Measurements from ENCODE around the gene WDR37. TPM values are rescaled to one million over a fixed set of nuclear protein-coding genes. Genes with fewer than 3 reads are reported as not detected.
"Not testable (repeated sequence)": the region's sequence is repeated elsewhere in the genome, so short reads cannot be mapped to it uniquely, and the experiment has no call there.

WDR37 gene
- total and polyA plus RNA-seq, 9 of the 15 experiments (the other 6 are each of a cell fraction or from before 2014, with no cell fraction given) = 2.3 to 11.6 (median 6.7) TPM

GRCh38 chr10:1117651-1118050 lies 61.5 kb downstream of the WDR37 start:
- FAIRE-seq (no peak), DNase-seq (ENCODE audit: extremely low read depth in 1 of 4, low spot score in 3 of 4) (no peak), ATAC-seq (no peak)
- Histone ChIP-seq H3K27ac (ENCODE audit: extremely low read depth, low read depth, low read length) (no peak overlapping the region), H3K9me1 (ENCODE audit: control insufficient read depth, insufficient read depth, low read length) (no peaks in the 10 kb centered on the region), H3K9ac (ENCODE audit: insufficient read depth in 1 of 2, low read depth in 2 of 2, low read length in 2 of 2) (no peak overlapping the region), H3K4me2 (ENCODE audit: insufficient read depth, low read length) (no peak overlapping the region), H3K36me3 (ENCODE audit: control insufficient read depth, insufficient read depth, low read length) (peaks cover 57% of the 10 kb centered on the region; the same call in 2 of the 3 replicates), H3K27me3 (ENCODE audit: control insufficient read depth in 2 of 2, insufficient read depth in 2 of 2, low read length in 2 of 2) (no peaks in the 10 kb centered on the region), H3K9me3 (replicated peaks; ENCODE audit: control insufficient read depth, insufficient read depth, low read depth, low read length) (no peaks in the 10 kb centered on the region), H2AFZ (ENCODE audit: low read depth, low read length) (no peak overlapping the region), H4K20me1 (replicated peaks; ENCODE audit: control insufficient read depth, insufficient read depth, low read length) (0 out of 2 replicates have a peak, but pooled peaks cover 3% of the 10 kb centered on the region), H3K79me2 (ENCODE audit: control insufficient read depth, insufficient read depth, low read length) (no peaks in the 10 kb centered on the region), H3K4me1 (replicated peaks in 1 of 2; ENCODE audit: control insufficient read depth in 2 of 2, insufficient read depth in 2 of 2, low read length in 2 of 2) (peaks cover 0 to 3% of the 10 kb centered on the region in 2 experiments; a peak in 1 of 5 replicates), H3K4me3 (no peak overlapping the region)
- intact Hi-C loops (cut with micrococcal nuclease) (no loop called here), in situ Hi-C loops (cut with MboI) (no loop called here)
- POLR2A ChIA-PET = no interaction called here
- BruUV-seq (replicated peaks) = no TSS peak
- CTCF ChIA-PET (ENCODE audit: low intra/inter-chr PET ratio) = no interaction called here
- TF ChIP-seq HDAC8 (tag; IDR thresholded peaks at IDR 0.05) (no peak), GATAD2A (IDR thresholded peaks at IDR 0.05) (no peak), ZNF239 (CRISPR knock-in tag; IDR thresholded peaks at IDR 0.05) (no peak), ZNF511 (CRISPR knock-in tag; IDR thresholded peaks at IDR 0.05) (no peak), ZBTB11 (CRISPR knock-in tag; IDR thresholded peaks at IDR 0.05) (no peak), CHD2 (IDR thresholded peaks at IDR 0.05; ENCODE audit: low read depth, low read length) (no peak), ZNF445 (CRISPR knock-in tag; IDR thresholded peaks at IDR 0.05; ENCODE audit: low read depth) (no peak), SRSF7 (optimal IDR thresholded peaks at IDR 0.05; ENCODE audit: low read depth, low read length) (no peak), LEF1 (IDR thresholded peaks at IDR 0.05) (no peak), HBP1 (CRISPR knock-in tag; IDR thresholded peaks at IDR 0.05) (no peak), CGGBP1 (CRISPR knock-in tag; IDR thresholded peaks at IDR 0.05) (no peak)
- 82% methylated on average over 13 of the region's 14 CpGs for WGBS (ENCODE audit: insufficient coverage, low coverage, missing lambda C conversion rate)

- DNase-seq (ENCODE audit: extremely low read depth in 1 of 4, low spot score in 3 of 4); CTCF ChIA-PET (ENCODE audit: low intra/inter-chr PET ratio); FAIRE-seq; H3K79me2 ChIP-seq (ENCODE audit: control insufficient read depth, insufficient read depth, low read length); ATAC-seq; H3K27me3 ChIP-seq (ENCODE audit: control insufficient read depth in 2 of 2, insufficient read depth in 2 of 2, low read length in 2 of 2); intact Hi-C loops (cut with micrococcal nuclease); in situ Hi-C loops (cut with MboI); H3K9ac ChIP-seq (ENCODE audit: insufficient read depth in 1 of 2, low read depth in 2 of 2, low read length in 2 of 2); H4K20me1 ChIP-seq (replicated peaks; ENCODE audit: control insufficient read depth, insufficient read depth, low read length); H3K4me3 ChIP-seq; H3K9me1 ChIP-seq (ENCODE audit: control insufficient read depth, insufficient read depth, low read length); H2AFZ ChIP-seq (ENCODE audit: low read depth, low read length); BruUV-seq (replicated peaks); H3K4me1 ChIP-seq (replicated peaks in 1 of 2; ENCODE audit: control insufficient read depth in 2 of 2, insufficient read depth in 2 of 2, low read length in 2 of 2); H3K27ac ChIP-seq (ENCODE audit: extremely low read depth, low read depth, low read length); H3K9me3 ChIP-seq (replicated peaks; ENCODE audit: control insufficient read depth, insufficient read depth, low read depth, low read length); H3K4me2 ChIP-seq (ENCODE audit: insufficient read depth, low read length): not testable (repeated sequence)
- 73% methylated on average over 5 of the region's 6 CpGs for WGBS (ENCODE audit: insufficient coverage, low coverage, missing lambda C conversion rate)
- POLR2A ChIA-PET = interaction anchor here (1.5 kb wide), 1 partner anchor 8 kb away, joined by 7 read pairs; no protein-coding TSS in a partner anchor
- peaks cover 51% of the 10 kb centered on the region; the same call in 2 of the 3 replicates for H3K36me3 ChIP-seq (ENCODE audit: control insufficient read depth, insufficient read depth, low read length)
These were observed 62.1 kb downstream of the WDR37 start for GRCh38 chr10:1118318-1118717.

All from K562 (cell line).